Activated CD4-positive, alpha-beta T cell treated with anti-CD3 and anti-CD28 coated beads, Interleukin-2, amount 10 ng/mL, durations not matched to agents 7 days and 5 days (primary cell): Measurements from ENCODE around the gene ICAM2. TPM values are rescaled to one million over a fixed set of nuclear protein-coding genes. Genes with fewer than 3 reads are reported as not detected.
"Not testable (repeated sequence)": the region's sequence is repeated elsewhere in the genome, so short reads cannot be mapped to it uniquely, and the experiment has no call there.

Experiments used
- CTCF ChIA-PET: fragments of 350-600 bp; sonication (Branson Sonifier 250); formaldehyde crosslinking; loops from one replicate; lab custom pipeline; 2021; ENCODE audit warnings: antibody characterized with exemption; lab: Charles Lee
- POLR2A ChIA-PET: fragments of 350-600 bp; sonication (Branson Sonifier 250); formaldehyde crosslinking; loops from one replicate; lab custom pipeline; 2021; ENCODE audit warnings: antibody characterized with exemption; lab: Charles Lee
- DNase-seq: peaks from one replicate; pipeline ENCODE4 v3.0.0-alpha.2; 2020
- H3K27ac Mint-ChIP-seq: one replicate; pipeline ENCODE4 v1.8.0; 2021; ENCODE audit warnings: mild to moderate bottlenecking, moderate library complexity, mixed read lengths
- H3K27me3 Mint-ChIP-seq: one replicate; pipeline ENCODE4 v1.8.0; 2021; ENCODE audit warnings: mixed read lengths
- H3K36me3 Mint-ChIP-seq: one replicate; pipeline ENCODE4 v1.8.0; 2021; ENCODE audit warnings: low read depth, mixed read lengths
- H3K4me1 Mint-ChIP-seq: one replicate; pipeline ENCODE4 v1.8.0; 2021; ENCODE audit warnings: mixed read lengths
- H3K4me3 Mint-ChIP-seq: one replicate; pipeline ENCODE4 v1.8.0; 2021; ENCODE audit warnings: mild to moderate bottlenecking, moderate library complexity, mixed read lengths
- H3K9me3 Mint-ChIP-seq: one replicate; pipeline ENCODE4 v1.8.0; 2021; ENCODE audit warnings: mixed read lengths
- total RNA-seq, 2 experiments: library from RNA; stranded (reverse); gene quantifications; one replicate each; pipeline ENCODE4 v1.2.3, GENCODE V29; 2021

The ICAM2 gene
- total RNA-seq, 2 experiments from 2014 or later: 113 to 116 TPM

DNA sequence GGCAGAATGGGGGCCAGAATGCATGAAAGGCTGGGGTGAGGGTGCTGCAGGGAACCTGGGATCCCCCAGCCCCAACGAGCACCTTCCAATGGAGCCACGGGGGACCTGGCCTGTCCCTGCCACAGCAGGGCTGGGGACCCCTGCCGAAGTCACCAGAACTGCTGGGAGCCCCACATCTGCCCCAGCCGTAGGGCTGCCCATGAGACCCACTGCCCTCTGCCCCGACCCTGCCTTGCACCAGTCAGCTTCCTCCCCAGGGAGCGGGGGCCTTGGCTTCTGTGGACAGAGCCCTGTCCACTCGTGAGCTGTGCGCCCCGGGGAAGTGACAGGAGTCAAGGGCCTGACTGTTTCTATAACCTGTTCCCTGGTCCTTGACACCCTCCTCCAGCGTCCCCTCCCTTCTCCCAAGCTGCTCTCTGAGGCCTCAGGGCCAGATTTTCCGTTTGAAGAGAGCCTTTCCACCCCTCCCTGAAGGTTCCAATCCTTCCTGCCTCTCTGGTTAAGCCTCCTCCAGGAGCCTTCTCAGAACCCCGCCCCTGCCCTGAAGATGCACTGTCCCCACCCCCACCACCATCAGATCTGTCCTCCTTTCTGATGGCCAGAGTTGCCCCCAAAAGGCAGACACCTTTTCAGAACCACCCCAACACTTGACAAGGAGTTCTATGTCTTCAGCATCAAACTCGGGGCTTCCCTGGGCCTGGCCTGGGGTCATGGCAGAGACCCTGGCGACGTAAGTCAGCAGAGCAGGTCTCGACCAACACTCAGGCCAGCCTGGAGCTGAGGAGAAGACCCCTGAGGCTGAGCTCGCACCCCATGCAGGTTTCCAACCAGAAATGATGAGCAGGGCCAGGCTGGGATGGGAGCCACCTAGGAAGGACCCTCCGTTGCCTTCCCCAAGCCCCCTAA is 33.0 kb downstream of the ICAM2 start:
- H3K36me3 Mint-ChIP-seq: peaks cover 4% of the 10 kb centered on the region
- H3K27me3 Mint-ChIP-seq: peaks cover 8% of the 10 kb centered on the region
- peak overlapping the region; percentile 26 for H3K27ac Mint-ChIP-seq
- H3K4me3 Mint-ChIP-seq: no peak overlapping the region
- no peak for DNase-seq
- peaks cover 58% of the 10 kb centered on the region for H3K4me1 Mint-ChIP-seq
- ChIA-PET CTCF (interaction anchor here (0.6 to 2.7 kb wide), 4 partner anchors 10 to 278 kb away, joined by 3 to 11 read pairs (median 4); partner anchors contain the start of gene GH1), POLR2A (no interaction called here)
- H3K9me3 Mint-ChIP-seq: peaks cover 5% of the 10 kb centered on the region

DNA sequence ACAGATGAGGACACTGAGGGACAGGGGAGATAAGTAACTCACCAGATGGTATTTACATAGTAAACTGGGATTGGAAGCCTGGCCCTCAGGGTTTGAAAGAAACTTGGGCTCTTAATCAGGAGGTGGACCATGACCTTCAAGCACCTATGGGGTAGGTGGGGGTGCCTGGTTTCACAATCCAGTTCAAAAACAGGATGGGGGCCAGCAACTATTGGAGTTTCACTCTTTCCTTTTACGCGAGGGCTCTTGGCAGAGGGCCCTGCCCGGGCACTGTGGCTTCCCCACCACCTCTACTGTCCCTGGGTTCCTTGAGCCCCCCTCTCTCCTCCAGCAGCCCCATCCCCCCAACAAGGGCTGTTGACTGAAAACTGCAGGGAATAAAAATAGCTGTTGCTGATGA is 33.6 kb downstream of the ICAM2 start:
- DNase-seq: no peak
- H3K9me3 Mint-ChIP-seq: peaks cover 9% of the 10 kb centered on the region
- no peak overlapping the region for H3K4me3 Mint-ChIP-seq
- H3K4me1 Mint-ChIP-seq: peaks cover 51% of the 10 kb centered on the region
- peak overlapping the region; percentile 75 for H3K27ac Mint-ChIP-seq
- H3K27me3 Mint-ChIP-seq: peaks cover 3% of the 10 kb centered on the region
- ChIA-PET POLR2A (no interaction called here), CTCF (interaction anchor here (0.6 to 2.7 kb wide), 2 partner anchors 68 to 279 kb away, joined by 4 to 11 read pairs; partner anchors contain the start of gene GH1)
- peaks cover 4% of the 10 kb centered on the region for H3K36me3 Mint-ChIP-seq

DNA sequence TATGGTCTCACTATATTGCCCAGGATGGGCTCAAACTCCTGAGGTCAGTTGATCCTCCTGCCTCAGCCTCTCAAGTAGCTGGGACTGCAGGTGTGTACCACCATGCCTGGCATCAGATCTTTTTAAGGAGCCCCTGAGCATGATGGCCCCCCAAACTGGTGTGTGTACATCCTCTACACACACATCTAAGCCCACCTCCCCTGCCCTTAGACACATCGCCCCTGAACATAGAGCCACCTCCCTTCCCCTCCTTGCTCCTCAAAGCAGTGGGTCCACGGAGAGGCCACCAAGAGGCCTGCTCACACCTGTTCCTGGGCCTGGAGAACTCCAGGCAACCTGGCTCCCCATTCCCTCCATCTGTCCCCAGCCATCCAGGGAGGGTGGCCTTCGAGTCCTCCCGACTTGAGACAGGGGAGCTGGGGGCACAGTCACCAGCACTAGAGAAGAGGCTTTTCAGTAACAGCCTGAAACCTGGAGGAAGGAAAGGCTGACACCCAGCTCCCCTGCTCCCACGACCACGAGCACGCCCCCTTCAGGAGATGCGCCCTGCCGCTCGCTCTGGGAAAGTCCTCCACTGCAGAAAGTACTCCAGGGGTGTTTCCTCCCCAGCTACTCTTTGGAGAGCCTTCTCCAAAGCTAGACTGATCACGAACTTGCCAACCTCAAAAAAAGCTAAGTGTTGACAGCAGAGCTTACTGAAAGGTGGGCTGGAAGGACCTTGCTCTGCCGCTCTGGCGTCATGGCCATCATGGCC is 34.9 kb downstream of the ICAM2 start:
- H3K9me3 Mint-ChIP-seq: peaks cover 11% of the 10 kb centered on the region
- ChIA-PET CTCF (interaction anchor here (0.7 to 3.4 kb wide), 15 partner anchors 9 to 97 kb away, joined by 3 to 11 read pairs (median 3); partner anchors contain the start of gene GH1), POLR2A (no interaction called here)
- no peak for DNase-seq
- no peaks in the 10 kb centered on the region for H3K27me3 Mint-ChIP-seq
- peaks cover 39% of the 10 kb centered on the region for H3K4me1 Mint-ChIP-seq
- H3K4me3 Mint-ChIP-seq: no peak overlapping the region
- peak overlapping the region; percentile 85 for H3K27ac Mint-ChIP-seq
- H3K36me3 Mint-ChIP-seq: peaks cover 4% of the 10 kb centered on the region

DNA sequence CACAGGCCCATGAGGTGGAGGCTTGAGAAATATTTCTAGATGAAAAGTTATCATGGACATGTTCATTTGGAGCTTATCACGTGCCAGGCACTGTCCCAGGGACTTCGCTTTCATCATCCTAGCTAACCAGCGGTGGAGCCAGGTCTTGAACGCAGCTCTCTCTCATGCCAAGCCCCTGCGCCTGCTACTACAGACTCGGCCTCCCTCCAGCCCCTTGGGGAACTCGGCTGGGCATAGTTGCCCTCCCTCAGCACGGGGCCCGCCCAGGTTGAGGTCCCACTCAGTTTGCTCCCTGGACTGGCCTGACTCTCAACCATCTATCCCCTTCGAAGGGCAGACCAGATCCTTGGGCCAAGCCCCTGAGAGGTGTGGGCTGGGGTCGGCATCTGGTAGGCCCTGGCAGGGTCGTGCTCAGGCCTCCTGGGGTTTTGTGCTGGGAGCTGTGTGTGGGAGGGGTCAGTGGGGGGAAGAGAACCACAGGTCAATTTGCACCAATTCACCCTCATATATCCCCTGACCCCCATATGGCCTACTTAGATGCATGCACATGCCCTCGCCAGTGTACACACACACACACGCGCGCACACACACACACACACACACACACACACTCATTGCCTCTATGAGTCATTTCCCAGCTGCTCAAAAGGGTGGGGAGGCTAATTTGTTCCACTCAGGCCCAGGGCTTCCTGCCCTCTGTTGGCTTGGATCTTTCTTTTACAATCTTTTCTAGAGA is 35.6 kb downstream of the ICAM2 start:
- ChIA-PET POLR2A (no interaction called here), CTCF (interaction anchor here (1.0 to 3.4 kb wide), 11 partner anchors 9 to 81 kb away, joined by 3 to 11 read pairs (median 4); partner anchors contain the start of gene GH1)
- H3K4me3 Mint-ChIP-seq: no peak overlapping the region
- peak; percentile 79 for DNase-seq
- H3K36me3 Mint-ChIP-seq: peaks cover 4% of the 10 kb centered on the region
- H3K4me1 Mint-ChIP-seq: peaks cover 31% of the 10 kb centered on the region
- peaks cover 11% of the 10 kb centered on the region for H3K9me3 Mint-ChIP-seq
- peak overlapping the region; percentile 85 for H3K27ac Mint-ChIP-seq
- no peaks in the 10 kb centered on the region for H3K27me3 Mint-ChIP-seq

DNA sequence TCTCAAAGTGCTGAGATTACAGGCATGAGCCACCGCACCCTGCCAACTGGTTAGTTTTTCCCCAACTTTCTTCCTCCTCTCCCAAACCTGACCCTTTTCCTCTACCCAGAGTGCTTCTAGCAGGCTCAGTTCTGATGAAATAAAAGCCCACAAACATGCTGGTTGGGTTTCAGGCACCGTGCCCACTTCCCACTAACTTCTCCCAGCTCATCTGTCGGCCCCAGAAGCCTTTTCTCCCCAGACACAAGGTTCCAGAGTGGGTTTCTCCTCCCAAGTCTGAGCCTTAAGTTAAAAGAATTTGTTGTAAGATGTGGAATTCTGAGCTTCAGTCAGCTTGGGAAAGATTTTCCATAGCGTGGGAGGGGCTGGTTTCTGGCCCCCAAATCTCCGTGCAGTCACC is 36.2 kb downstream of the ICAM2 start:
- H3K4me3 Mint-ChIP-seq: no peak overlapping the region
- peaks cover 4% of the 10 kb centered on the region for H3K36me3 Mint-ChIP-seq
- DNase-seq: no peak
- ChIA-PET CTCF (interaction anchor here (1.3 to 3.4 kb wide), 5 partner anchors 16 to 52 kb away, joined by 3 to 11 read pairs (median 4); partner anchors contain the start of gene CD79B), POLR2A (no interaction called here)
- peaks cover 11% of the 10 kb centered on the region for H3K9me3 Mint-ChIP-seq
- H3K27me3 Mint-ChIP-seq: peaks cover under 1% of the 10 kb centered on the region
- no peak overlapping the region for H3K27ac Mint-ChIP-seq
- peaks cover 28% of the 10 kb centered on the region for H3K4me1 Mint-ChIP-seq

DNA sequence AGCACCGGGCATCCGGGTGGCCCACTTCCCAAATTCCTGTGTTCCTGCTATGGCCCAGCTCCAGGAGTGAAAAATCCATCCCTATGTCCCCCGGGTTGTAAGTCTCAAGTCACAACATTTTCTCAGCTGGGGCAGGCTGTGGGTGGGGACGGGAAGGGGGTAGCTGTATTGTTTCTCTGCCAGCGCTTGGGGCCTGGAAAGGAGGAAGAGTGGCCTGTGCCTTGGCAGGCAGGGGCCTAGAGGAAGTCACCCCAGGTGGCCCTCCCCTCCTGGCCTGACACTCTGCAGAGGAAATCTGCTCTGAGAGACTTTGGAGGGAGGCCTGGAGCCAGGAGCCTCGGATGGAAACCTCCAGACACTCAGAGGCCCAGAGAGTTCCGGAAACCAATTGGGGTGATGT is 37.1 kb downstream of the ICAM2 start:
- ChIA-PET POLR2A (no interaction called here), CTCF (interaction anchor here (1.3 to 3.4 kb wide), 2 partner anchors 37 to 51 kb away, joined by 3 to 11 read pairs; partner anchors contain the start of gene CD79B)
- Mint-ChIP-seq H3K9me3 (peaks cover 11% of the 10 kb centered on the region), H3K4me3 (no peak overlapping the region), H3K27me3 (peaks cover 2% of the 10 kb centered on the region), H3K4me1 (peaks cover 28% of the 10 kb centered on the region), H3K27ac (no peak overlapping the region), H3K36me3 (peaks cover 4% of the 10 kb centered on the region)
- DNase-seq: no peak

GRCh38 chr17:63982641-63983040 is 37.8 kb downstream of the ICAM2 start:
- H3K36me3 Mint-ChIP-seq, H3K4me3 Mint-ChIP-seq, POLR2A ChIA-PET, DNase-seq, H3K27ac Mint-ChIP-seq, H3K27me3 Mint-ChIP-seq: not testable (repeated sequence)
- peaks cover 28% of the 10 kb centered on the region for H3K4me1 Mint-ChIP-seq
- CTCF ChIA-PET: interaction anchor here (0.6 to 1.3 kb wide), 3 partner anchors 50 to 79 kb away, joined by 3 read pairs; partner anchors contain the start of gene CD79B
- peaks cover 11% of the 10 kb centered on the region for H3K9me3 Mint-ChIP-seq

GRCh38 chr17:63978272-63979200 is 41.9 kb downstream of the ICAM2 start:
- ChIA-PET POLR2A (no interaction called here), CTCF (interaction anchor here (1.1 to 1.6 kb wide), 7 partner anchors 10 to 59 kb away, joined by 3 to 6 read pairs (median 3); no protein-coding TSS in a partner anchor)
- Mint-ChIP-seq H3K27ac (no peak overlapping the region), H3K9me3 (peaks cover 11% of the 10 kb centered on the region), H3K4me1 (peaks cover 12% of the 10 kb centered on the region), H3K36me3 (peaks cover 4% of the 10 kb centered on the region), H3K4me3 (no peak overlapping the region), H3K27me3 (peaks cover 6% of the 10 kb centered on the region)
- DNase-seq: no peak

DNA sequence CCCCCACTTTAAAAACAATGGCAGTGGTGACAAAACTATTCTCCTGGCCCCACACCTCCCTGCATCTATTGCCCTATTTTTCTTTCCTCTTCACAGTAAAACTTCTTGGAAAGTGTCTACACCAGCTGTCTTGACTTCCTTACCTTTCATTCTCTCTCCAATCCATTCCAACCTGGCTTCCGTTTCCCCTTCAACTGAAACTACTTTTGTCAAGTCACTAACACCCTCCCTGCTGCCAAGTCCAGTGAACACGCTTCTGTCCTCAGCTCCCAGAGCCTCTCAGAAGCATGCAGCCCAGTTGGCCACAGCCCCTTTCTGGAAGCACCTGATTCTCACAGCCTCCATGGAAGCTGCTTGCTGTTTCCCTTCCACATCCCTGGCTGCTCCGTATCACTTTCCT is 43.7 kb downstream of the ICAM2 start:
- Mint-ChIP-seq H3K4me3 (no peak overlapping the region), H3K27me3 (peaks cover 6% of the 10 kb centered on the region), H3K9me3 (peaks cover 1% of the 10 kb centered on the region), H3K27ac (no peak overlapping the region), H3K36me3 (no peaks in the 10 kb centered on the region), H3K4me1 (peaks cover 12% of the 10 kb centered on the region)
- ChIA-PET POLR2A (no interaction called here), CTCF (interaction anchor here (1.4 to 2.6 kb wide), 5 partner anchors 10 to 31 kb away, joined by 5 to 9 read pairs (median 6); no protein-coding TSS in a partner anchor)
- DNase-seq: no peak

DNA sequence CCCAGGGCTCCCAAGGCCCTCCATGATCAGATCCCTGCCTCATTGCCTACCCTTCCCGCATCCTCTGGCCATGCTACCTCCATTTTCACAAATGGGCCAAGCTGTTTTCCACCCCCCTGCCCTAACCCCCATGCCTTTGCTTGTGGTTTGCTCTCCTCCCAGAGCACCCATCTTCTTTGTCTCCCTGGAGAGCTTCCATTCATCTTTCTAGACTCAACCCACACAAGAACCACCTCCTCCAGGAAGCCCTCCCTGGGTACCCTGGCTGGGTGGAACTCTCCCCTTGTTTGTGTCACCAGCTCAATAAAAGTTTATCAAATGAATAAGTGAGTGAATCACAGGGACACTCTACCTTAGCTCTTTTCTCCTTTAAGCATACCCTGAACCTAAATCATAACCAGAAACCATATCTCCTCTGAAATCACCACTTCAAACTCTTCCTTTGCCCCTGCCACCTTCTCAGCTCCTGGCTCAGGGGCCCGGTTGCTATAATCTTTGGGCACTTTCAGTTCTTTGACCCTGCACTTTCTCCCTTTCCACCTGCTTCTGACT is 44.8 kb downstream of the ICAM2 start:
- Mint-ChIP-seq H3K27me3 (peaks cover 6% of the 10 kb centered on the region), H3K4me3 (no peak overlapping the region), H3K36me3 (no peaks in the 10 kb centered on the region), H3K9me3 (no peaks in the 10 kb centered on the region), H3K27ac (no peak overlapping the region), H3K4me1 (peaks cover 12% of the 10 kb centered on the region)
- CTCF ChIA-PET: interaction anchor here (0.5 to 2.6 kb wide), 12 partner anchors 9 to 127 kb away, joined by 3 to 9 read pairs (median 4); partner anchors contain the start of gene GH1
- POLR2A ChIA-PET: interaction anchor here (0.6 to 0.9 kb wide), 2 partner anchors 14 to 45 kb away, joined by 3 to 5 read pairs; partner anchors contain the start of gene ICAM2
- DNase-seq: no peak
